ENCODE measurements around the gene ANKRD42. TPM values are rescaled to one million over a fixed set of nuclear protein-coding genes. Genes with fewer than 3 reads are reported as not detected.

Gene ANKRD42
- total RNA-seq, 1 experiment from 2014 or later = 5.7 TPM

GRCh38 chr11:83238111-83238510, 44.6 kb downstream of the ANKRD42 start (continued):
- TF ChIP-seq ZBTB43 (CRISPR knock-in tag; IDR thresholded peaks at IDR 0.05) (no peak), FOXP1 (CRISPR knock-in tag; IDR thresholded peaks at IDR 0.05; ENCODE audit: borderline replicate concordance) (no peak), RELA (CRISPR knock-in tag; IDR thresholded peaks at IDR 0.05; ENCODE audit: borderline replicate concordance) (no peak), NFE2L1 (CRISPR knock-in tag; IDR thresholded peaks at IDR 0.05) (no peak), CDX4 (CRISPR knock-in tag; IDR thresholded peaks at IDR 0.05; ENCODE audit: borderline replicate concordance) (no peak)

- TF ChIP-seq ZBTB21 (CRISPR knock-in tag; IDR thresholded peaks at IDR 0.05; ENCODE audit: borderline replicate concordance) (no peak), ZNF425 (CRISPR knock-in tag; conservative IDR thresholded peaks at IDR 0.05) (no peak), ZBTB43 (CRISPR knock-in tag; IDR thresholded peaks at IDR 0.05) (no peak), PREB (CRISPR knock-in tag; IDR thresholded peaks at IDR 0.05; ENCODE audit: borderline replicate concordance) (no peak), ETV6 (CRISPR knock-in tag; IDR thresholded peaks at IDR 0.05) (no peak), NR1H2 (CRISPR knock-in tag; IDR thresholded peaks at IDR 0.05) (no peak), CTCF (IDR thresholded peaks at IDR 0.05) (peak; percentile 54), ZNF121 (CRISPR knock-in tag; IDR thresholded peaks at IDR 0.05) (no peak)
- Mint-ChIP-seq H3K27me3 (ENCODE audit: low read depth) (no peaks in the 10 kb centered on the region), H3K4me3 (no peak overlapping the region), H3K9me3 (no peaks in the 10 kb centered on the region), H3K4me1 (no peaks in the 10 kb centered on the region), H3K36me3 (no peaks in the 10 kb centered on the region), H3K27ac (no peak overlapping the region)
- DNase-seq (ENCODE audit: low spot score) (peak; percentile 45), ATAC-seq (peak; percentile 99)
- CTCF ChIA-PET = no interaction called here
- POLR2A ChIA-PET = no interaction called here
Observed at GRCh38 chr11:83241291-83241946, 47.9 kb downstream of the ANKRD42 start.

- H3K9me3 Mint-ChIP-seq = no peaks in the 10 kb centered on the region
- H3K27me3 Mint-ChIP-seq (ENCODE audit: low read depth) = no peaks in the 10 kb centered on the region
- ChIA-PET CTCF (interaction anchor here (0.6 to 1.8 kb wide), 13 partner anchors 7 to 552 kb away, joined by 3 to 8 read pairs (median 4); partner anchors contain the start of gene PRCP), POLR2A (interaction anchor here (0.9 kb wide), 1 partner anchor 36 kb away, joined by 3 read pairs; the partner anchor contains the start of gene CCDC90B)
- no peaks in the 10 kb centered on the region for H3K4me1 Mint-ChIP-seq
- ATAC-seq (no peak), DNase-seq (ENCODE audit: low spot score) (no peak)
- no peak overlapping the region for H3K27ac Mint-ChIP-seq
- H3K4me3 Mint-ChIP-seq = no peak overlapping the region
- H3K36me3 Mint-ChIP-seq = no peaks in the 10 kb centered on the region
- no peak for TF ChIP-seq ZBTB43 (CRISPR knock-in tag; IDR thresholded peaks at IDR 0.05)
- no peak for TF ChIP-seq MXD4 (CRISPR knock-in tag; IDR thresholded peaks at IDR 0.05; ENCODE audit: borderline replicate concordance)
- TF ChIP-seq FOXP4 (CRISPR knock-in tag; IDR thresholded peaks at IDR 0.05) = no peak
- TF ChIP-seq ZNF121 (CRISPR knock-in tag; IDR thresholded peaks at IDR 0.05) = no peak
- no peak for TF ChIP-seq ATF6 (CRISPR knock-in tag; IDR thresholded peaks at IDR 0.05)
- TF ChIP-seq MYBL2 (CRISPR knock-in tag; IDR thresholded peaks at IDR 0.05) = no peak
- no peak for TF ChIP-seq NFE2L1 (CRISPR knock-in tag; IDR thresholded peaks at IDR 0.05)
- TF ChIP-seq CREB1 (CRISPR knock-in tag; IDR thresholded peaks at IDR 0.05) = no peak
Observed at GRCh38 chr11:83249445-83249844, 55.9 kb downstream of the ANKRD42 start.

All from WTC11 (cell line).